K562 (cell line): ENCODE data around the gene NDUFA6. TPM values are rescaled to one million over a fixed set of nuclear protein-coding genes. Genes with fewer than 3 reads are reported as not detected.
A peak's percentile ranks its signal among the peaks of the same experiment; 100 is the strongest.

Experiments used
- ASH1L ChIP-seq: fragments of 450-650 bp; IDR thresholded peaks from 2 replicates; pipeline ENCODE4 v1.6.1; 2018; ENCODE audit warnings: borderline replicate concordance, mild to moderate bottlenecking, low read depth; ENCODE audit not compliant: partially characterized antibody
- BCOR ChIP-seq: fragments of 450-650 bp; IDR thresholded peaks from 2 replicates; pipeline ENCODE4 v1.6.1; 2016
- ELF1 ChIP-seq: fragments of 200-800 bp; sonication (Bioruptor generic); IDR thresholded peaks from 2 replicates; pipeline ENCODE4 v1.6.1; 2016; ENCODE audit warnings: missing genetic modification characterization, missing compliant biosample characterization
- HDAC3 ChIP-seq: fragments of 450-650 bp; IDR thresholded peaks from 2 replicates; pipeline ENCODE4 v1.6.1; 2018; ENCODE audit warnings: borderline replicate concordance, mild to moderate bottlenecking, moderate library complexity; ENCODE audit not compliant: partially characterized antibody
- HOXB6 ChIP-seq: fragments of 250-450 bp; sonication (Bioruptor Pico); IDR thresholded peaks from 2 replicates; pipeline ENCODE4 v1.5.1; 2022; ENCODE audit warnings: mild to moderate bottlenecking, borderline replicate concordance
- NCOA1 ChIP-seq: fragments of 450-650 bp; IDR thresholded peaks from 2 replicates; pipeline ENCODE4 v1.6.1; 2016; ENCODE audit warnings: low read depth
- RAD21 ChIP-seq, 2 experiments: fragments of 250-450 bp in 1 of 2; fragments of 450-650 bp in 1 of 2; sonication (Bioruptor Pico) in 1 of 2; formaldehyde crosslinking in 1 of 2; IDR thresholded peaks in 1 of 2; conservative IDR thresholded peaks in 1 of 2; 2 replicates each; pipeline versions ENCODE4 v1.4.0 to v1.8.0; 2020 to 2022; ENCODE audit warnings: mild to moderate bottlenecking in 2 of 2, moderate library complexity in 1 of 2
- RNF2 ChIP-seq: sonication (generic); IDR thresholded peaks from 2 replicates; pipeline ENCODE4 v1.6.1; 2016
- SIRT6 ChIP-seq: IDR thresholded peaks from one replicate; pipeline ENCODE4 v1.6.1; 2012; ENCODE audit warnings: low read depth, mild to moderate bottlenecking, control low read depth, inconsistent platforms, low read length, moderate library complexity
- SIX5 ChIP-seq, 2 experiments: IDR thresholded peaks; 2 replicates each; pipeline ENCODE4 v1.6.1; 2011; ENCODE audit warnings: low read length in 2 of 2, borderline replicate concordance in 1 of 2, low read depth in 1 of 2, mild to moderate bottlenecking in 1 of 2, moderate library complexity in 1 of 2; ENCODE audit not compliant: insufficient read depth in 1 of 2
- SUPT5H ChIP-seq: fragments of 450-650 bp; IDR thresholded peaks from 2 replicates; pipeline ENCODE4 v1.6.1; 2016
- TEAD4 ChIP-seq, 2 experiments: sonication (generic) in 1 of 2; formaldehyde crosslinking in 1 of 2; IDR thresholded peaks; 2 replicates each; pipeline versions ENCODE4 v1.6.1 to v1.8.0; 2012 to 2022; ENCODE audit warnings: borderline replicate concordance in 1 of 2, inconsistent platforms in 1 of 2, low read length in 1 of 2, mild to moderate bottlenecking in 1 of 2, missing genetic modification reagents in 1 of 2
- TFAP4 ChIP-seq: sonication (generic); formaldehyde crosslinking; IDR thresholded peaks from 2 replicates; pipeline ENCODE4 v1.8.0; 2022; ENCODE audit warnings: missing genetic modification reagents, mild to moderate bottlenecking, moderate library complexity, borderline replicate concordance
- U2AF2 ChIP-seq: fragments of 200-400 bp; formaldehyde crosslinking; optimal IDR thresholded peaks from 2 replicates; pipeline ENCODE3; 2017; ENCODE audit warnings: low read depth, mild to moderate bottlenecking, low read length
- YBX1 ChIP-seq: fragments of 450-650 bp; IDR thresholded peaks from 2 replicates; pipeline ENCODE4 v1.7.1; 2016; ENCODE audit warnings: mild to moderate bottlenecking
- ZNF24 ChIP-seq: fragments of 450-650 bp; IDR thresholded peaks from 2 replicates; pipeline ENCODE4 v1.6.1; 2016
- ZNF398 ChIP-seq: fragments of 250-450 bp; sonication (Bioruptor Pico); IDR thresholded peaks from 2 replicates; pipeline ENCODE4 v1.8.0; 2021; ENCODE audit warnings: moderate library complexity, mild to moderate bottlenecking, inconsistent platforms
- ZNF668 ChIP-seq: fragments of 250-450 bp; sonication (Bioruptor Pico); IDR thresholded peaks from 2 replicates; pipeline ENCODE4 v1.8.0; 2022; ENCODE audit warnings: mild to moderate bottlenecking, inconsistent platforms
- polyA plus RNA-seq, 8 experiments: library from polyadenylated mRNA; depleted of rRNA in 4 of 8; stranded (reverse) in 5 of 8; unstranded in 3 of 8; fragments of >200 nt; fragmentation: Nextera tagmentation in 2 of 8; fragmentation: Illumina TruSeq in 1 of 8; extraction: Ambion mirVana in 2 of 8; extraction: Trizol in 1 of 8; gene quantifications; 2 replicates each; pipeline versions ENCODE4 v1.2.1 to v1.2.3, GENCODE V29; 2011 to 2014; ENCODE audit warnings: inconsistent platforms in 1 of 8, missing spikeins in 1 of 8
- total RNA-seq, 7 experiments: library from RNA; depleted of rRNA in 6 of 7; stranded (reverse); fragments of >200 nt in 6 of 7; fragmentation: Illumina TruSeq in 2 of 7; extraction: Trizol in 2 of 7; gene quantifications; 2 replicates each; pipeline versions ENCODE4 v1.2.1 to v1.2.3, GENCODE V29; 2011 to 2021; ENCODE audit warnings: low replicate concordance in 1 of 7
- TF ChIP-seq, protein P1 (sequence below): sonication (generic); formaldehyde crosslinking; IDR thresholded peaks from 2 replicates; pipeline ENCODE4 v1.8.0; 2022; ENCODE audit warnings: missing genetic modification reagents, mild to moderate bottlenecking, borderline replicate concordance

NDUFA6 gene
- total and polyA plus RNA-seq, 9 of the 15 experiments (the other 6 are each of a cell fraction or from before 2014, with no cell fraction given): 90.0 to 474 (median 128) TPM

GRCh38 chr22:42070517-42071422, 19.8 kb downstream of the NDUFA6 start, which contains the start of gene NAGA (continued):
- TF ChIP-seq ELF1 (tag) (no peak), HOXB6 (CRISPR knock-in tag) (no peak), RNF2 (no peak), ZNF24 (peak; percentile 83), SUPT5H (peak; percentile 86), SIRT6 (no peak), YBX1 (no peak), ASH1L (no peak), BCOR (peak; percentile 46; the same call in 1 of the 2 replicates), TFAP4 (CRISPR knock-in tag) (peak; percentile 77), ZNF398 (no peak), RAD21 (CRISPR knock-in tag; conservative IDR thresholded peaks at IDR 0.05 in 1 of 2, IDR thresholded peaks at IDR 0.05 in 1 of 2) (no peak; a peak in 1 of 4 replicates), ZNF668 (no peak), NCOA1 (no peak), TEAD4 (IDR thresholded peaks at IDR 0.05; ENCODE audit: low read length) (peak; percentile 8; the same call in 1 of the 2 replicates), TEAD4 (CRISPR knock-in tag; IDR thresholded peaks at IDR 0.05; ENCODE audit: borderline replicate concordance) (no peak), U2AF2 (no peak), HDAC3 (no peak), SIX5 (IDR thresholded peaks at IDR 0.05; ENCODE audit: borderline replicate concordance in 1 of 2, insufficient read depth in 1 of 2, low read depth in 1 of 2, low read length in 2 of 2) (no peak)
- TF ChIP-seq, protein P1, sequence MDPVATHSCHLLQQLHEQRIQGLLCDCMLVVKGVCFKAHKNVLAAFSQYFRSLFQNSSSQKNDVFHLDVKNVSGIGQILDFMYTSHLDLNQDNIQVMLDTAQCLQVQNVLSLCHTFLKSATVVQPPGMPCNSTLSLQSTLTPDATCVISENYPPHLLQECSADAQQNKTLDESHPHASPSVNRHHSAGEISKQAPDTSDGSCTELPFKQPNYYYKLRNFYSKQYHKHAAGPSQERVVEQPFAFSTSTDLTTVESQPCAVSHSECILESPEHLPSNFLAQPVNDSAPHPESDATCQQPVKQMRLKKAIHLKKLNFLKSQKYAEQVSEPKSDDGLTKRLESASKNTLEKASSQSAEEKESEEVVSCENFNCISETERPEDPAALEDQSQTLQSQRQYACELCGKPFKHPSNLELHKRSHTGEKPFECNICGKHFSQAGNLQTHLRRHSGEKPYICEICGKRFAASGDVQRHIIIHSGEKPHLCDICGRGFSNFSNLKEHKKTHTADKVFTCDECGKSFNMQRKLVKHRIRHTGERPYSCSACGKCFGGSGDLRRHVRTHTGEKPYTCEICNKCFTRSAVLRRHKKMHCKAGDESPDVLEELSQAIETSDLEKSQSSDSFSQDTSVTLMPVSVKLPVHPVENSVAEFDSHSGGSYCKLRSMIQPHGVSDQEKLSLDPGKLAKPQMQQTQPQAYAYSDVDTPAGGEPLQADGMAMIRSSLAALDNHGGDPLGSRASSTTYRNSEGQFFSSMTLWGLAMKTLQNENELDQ (CRISPR knock-in tag): no peak
